ENCODE results near the gene ARHGAP18.

The ARHGAP18 gene

DNA sequence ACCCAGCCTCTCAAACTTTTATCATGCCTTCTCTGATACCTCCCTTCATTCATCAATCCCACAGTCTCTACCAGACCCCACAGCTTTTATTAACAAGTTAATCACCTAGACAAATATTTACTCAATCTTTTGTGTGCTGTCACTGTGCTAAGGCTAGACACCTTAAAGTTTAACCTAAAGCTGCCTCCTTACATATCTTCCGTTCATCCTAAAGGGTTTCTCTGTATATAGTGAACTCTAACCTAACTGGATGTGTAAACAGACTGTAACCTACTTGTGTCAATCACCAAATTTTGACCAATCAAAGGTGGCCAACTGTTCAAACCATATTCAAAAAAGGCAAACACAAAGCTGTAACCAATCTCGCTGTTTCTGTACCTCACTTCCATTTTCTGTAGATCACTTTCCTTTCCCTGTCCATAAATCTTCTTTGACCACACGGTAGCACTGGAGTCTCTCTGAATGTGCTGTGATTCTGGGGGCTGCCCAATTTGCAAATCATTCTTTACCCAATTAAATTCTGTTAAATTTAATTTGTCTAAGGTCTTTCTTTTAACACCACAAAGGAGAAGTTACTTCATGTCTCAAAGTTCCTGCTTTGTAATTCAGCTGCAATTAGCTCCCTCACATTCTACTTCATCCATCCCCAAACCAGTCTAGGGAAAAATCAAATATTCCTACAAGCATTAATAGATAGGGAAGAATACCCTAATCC is 72.5 kb downstream of the ARHGAP18 start:
- Histone ChIP-seq H3K9me2 (replicated peaks; ENCODE audit: control insufficient read depth, low read length) (no peaks in the 10 kb centered on the region), H3K4me1 (ENCODE audit: control insufficient read depth, low read length) (no peaks in the 10 kb centered on the region), H3F3A (ENCODE audit: control insufficient read depth, insufficient read depth) (no peaks in the 10 kb centered on the region), H3K9me3 (ENCODE audit: control insufficient read depth, insufficient read depth, low read length) (no peaks in the 10 kb centered on the region), H3K27ac (ENCODE audit: low read depth, low read length) (no peak overlapping the region), H3K4me3 (ENCODE audit: low read length) (no peak overlapping the region), H3K36me3 (ENCODE audit: control insufficient read depth, low read length) (no peaks in the 10 kb centered on the region), H3K4me2 (ENCODE audit: low read length) (no peak overlapping the region), H3K27me3 (ENCODE audit: control insufficient read depth, low read length) (no peaks in the 10 kb centered on the region), H3K79me2 (ENCODE audit: control insufficient read depth, low read length) (no peaks in the 10 kb centered on the region), H4K20me1 (ENCODE audit: control insufficient read depth, insufficient read depth, low read depth, low read length) (no peaks in the 10 kb centered on the region)
- no peak for TF ChIP-seq EZH2phosphoT487 (IDR thresholded peaks at IDR 0.05; ENCODE audit: borderline replicate concordance, low read length)
- TF ChIP-seq, protein P1, sequence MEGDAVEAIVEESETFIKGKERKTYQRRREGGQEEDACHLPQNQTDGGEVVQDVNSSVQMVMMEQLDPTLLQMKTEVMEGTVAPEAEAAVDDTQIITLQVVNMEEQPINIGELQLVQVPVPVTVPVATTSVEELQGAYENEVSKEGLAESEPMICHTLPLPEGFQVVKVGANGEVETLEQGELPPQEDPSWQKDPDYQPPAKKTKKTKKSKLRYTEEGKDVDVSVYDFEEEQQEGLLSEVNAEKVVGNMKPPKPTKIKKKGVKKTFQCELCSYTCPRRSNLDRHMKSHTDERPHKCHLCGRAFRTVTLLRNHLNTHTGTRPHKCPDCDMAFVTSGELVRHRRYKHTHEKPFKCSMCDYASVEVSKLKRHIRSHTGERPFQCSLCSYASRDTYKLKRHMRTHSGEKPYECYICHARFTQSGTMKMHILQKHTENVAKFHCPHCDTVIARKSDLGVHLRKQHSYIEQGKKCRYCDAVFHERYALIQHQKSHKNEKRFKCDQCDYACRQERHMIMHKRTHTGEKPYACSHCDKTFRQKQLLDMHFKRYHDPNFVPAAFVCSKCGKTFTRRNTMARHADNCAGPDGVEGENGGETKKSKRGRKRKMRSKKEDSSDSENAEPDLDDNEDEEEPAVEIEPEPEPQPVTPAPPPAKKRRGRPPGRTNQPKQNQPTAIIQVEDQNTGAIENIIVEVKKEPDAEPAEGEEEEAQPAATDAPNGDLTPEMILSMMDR (IDR thresholded peaks at IDR 0.05; ENCODE audit: low read depth, low read length, poor library complexity, severe bottlenecking) = no peak

DNA sequence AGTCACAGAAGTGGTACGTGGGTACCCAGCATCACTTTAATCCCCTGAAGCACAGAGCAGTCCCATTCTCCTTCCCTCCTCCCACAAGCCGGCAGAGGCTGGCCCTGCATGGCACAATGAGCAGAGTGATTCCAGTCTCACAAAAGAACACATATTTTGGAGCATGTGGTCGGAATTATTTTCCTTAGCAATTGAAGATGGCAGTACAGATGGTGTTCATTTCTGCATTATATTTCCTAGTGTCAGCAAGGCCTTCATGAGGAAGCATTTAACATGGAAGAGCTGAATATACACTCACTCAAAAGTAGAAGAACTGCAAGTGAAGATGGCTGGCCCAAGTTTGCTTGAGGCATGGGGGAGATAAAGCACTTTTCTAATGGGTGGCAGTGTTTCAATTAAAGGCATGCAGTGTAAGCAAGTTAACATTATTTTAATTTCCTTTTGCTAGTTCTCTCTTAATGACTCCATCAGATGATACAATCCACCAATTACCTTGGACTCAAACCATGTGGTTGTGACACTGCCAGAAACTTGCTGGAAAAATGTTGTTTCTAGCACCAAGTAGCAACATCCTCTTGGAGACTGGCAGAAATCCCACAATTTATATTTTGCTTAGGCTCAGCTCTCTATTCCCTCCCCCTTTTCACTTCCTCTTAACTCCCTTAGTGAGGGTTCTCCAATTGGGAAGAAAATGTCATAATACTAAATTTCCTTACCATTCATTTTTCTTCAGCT is 74.4 kb downstream of the ARHGAP18 start:
- Histone ChIP-seq H3K36me3 (ENCODE audit: control insufficient read depth, low read length) (no peaks in the 10 kb centered on the region), H4K20me1 (ENCODE audit: control insufficient read depth, insufficient read depth, low read depth, low read length) (no peaks in the 10 kb centered on the region), H3F3A (ENCODE audit: control insufficient read depth, insufficient read depth) (no peaks in the 10 kb centered on the region), H3K27ac (ENCODE audit: low read depth, low read length) (no peak overlapping the region), H3K4me1 (ENCODE audit: control insufficient read depth, low read length) (no peaks in the 10 kb centered on the region), H3K9me2 (replicated peaks; ENCODE audit: control insufficient read depth, low read length) (no peaks in the 10 kb centered on the region), H3K4me2 (ENCODE audit: low read length) (no peak overlapping the region), H3K4me3 (ENCODE audit: low read length) (no peak overlapping the region), H3K79me2 (ENCODE audit: control insufficient read depth, low read length) (no peaks in the 10 kb centered on the region), H3K9me3 (ENCODE audit: control insufficient read depth, insufficient read depth, low read length) (no peaks in the 10 kb centered on the region), H3K27me3 (ENCODE audit: control insufficient read depth, low read length) (no peaks in the 10 kb centered on the region)
- TF ChIP-seq EZH2phosphoT487 (IDR thresholded peaks at IDR 0.05; ENCODE audit: borderline replicate concordance, low read length) = no peak
- TF ChIP-seq, protein P1 (IDR thresholded peaks at IDR 0.05; ENCODE audit: low read depth, low read length, poor library complexity, severe bottlenecking) = no peak

DNA sequence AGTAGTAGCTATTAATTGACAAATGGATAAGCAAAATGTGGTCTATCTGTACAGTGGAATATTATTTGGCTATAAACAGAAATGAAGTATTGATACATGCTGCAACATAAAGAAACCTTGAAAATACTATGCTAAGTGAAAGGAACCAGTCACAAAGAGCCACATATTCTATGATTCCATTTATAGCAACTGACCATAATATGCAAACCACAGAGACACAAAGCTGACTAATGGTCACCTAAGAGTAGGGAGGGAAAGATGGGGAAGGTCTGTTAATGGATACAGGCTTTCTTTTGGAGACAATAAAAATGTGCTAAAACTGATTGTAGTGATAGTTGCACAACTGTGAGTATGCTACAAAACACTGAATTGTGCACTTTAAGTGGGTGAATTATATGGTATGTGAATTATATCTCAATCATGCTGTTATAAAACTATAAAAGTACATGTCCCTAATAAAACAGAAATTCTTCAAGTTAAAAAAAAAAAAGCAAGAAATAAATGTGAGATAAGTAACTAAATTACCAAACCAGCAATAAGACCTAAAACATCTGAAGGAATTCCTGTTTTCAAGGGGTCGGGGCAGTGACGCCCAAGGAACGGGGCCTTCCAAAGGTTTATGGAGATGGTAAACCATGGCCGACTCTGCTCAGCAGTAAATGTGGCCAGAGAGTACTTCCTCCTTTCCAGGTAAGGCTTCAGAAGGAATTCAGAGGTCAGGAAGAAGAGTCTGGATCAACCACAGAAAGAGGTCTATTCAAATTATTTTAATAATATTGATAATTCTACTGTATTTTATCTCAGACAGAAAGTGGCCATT is 75.4 kb downstream of the ARHGAP18 start:
- H3F3A ChIP-seq (ENCODE audit: control insufficient read depth, insufficient read depth) = no peaks in the 10 kb centered on the region
- H3K79me2 ChIP-seq (ENCODE audit: control insufficient read depth, low read length) = no peaks in the 10 kb centered on the region
- no peaks in the 10 kb centered on the region for H4K20me1 ChIP-seq (ENCODE audit: control insufficient read depth, insufficient read depth, low read depth, low read length)
- no peak overlapping the region for H3K4me2 ChIP-seq (ENCODE audit: low read length)
- no peaks in the 10 kb centered on the region for H3K4me1 ChIP-seq (ENCODE audit: control insufficient read depth, low read length)
- H3K4me3 ChIP-seq (ENCODE audit: low read length) = no peak overlapping the region
- TF ChIP-seq, protein P1 (IDR thresholded peaks at IDR 0.05; ENCODE audit: low read depth, low read length, poor library complexity, severe bottlenecking) = no peak
- TF ChIP-seq EZH2phosphoT487 (IDR thresholded peaks at IDR 0.05; ENCODE audit: borderline replicate concordance, low read length) = no peak
- no peaks in the 10 kb centered on the region for H3K9me3 ChIP-seq (ENCODE audit: control insufficient read depth, insufficient read depth, low read length)
- H3K36me3 ChIP-seq (ENCODE audit: control insufficient read depth, low read length) = no peaks in the 10 kb centered on the region
- H3K9me2 ChIP-seq (replicated peaks; ENCODE audit: control insufficient read depth, low read length) = no peaks in the 10 kb centered on the region
- no peak overlapping the region for H3K27ac ChIP-seq (ENCODE audit: low read depth, low read length)
- no peaks in the 10 kb centered on the region for H3K27me3 ChIP-seq (ENCODE audit: control insufficient read depth, low read length)
